Non-pigmented ciliary epithelial cell (primary cell): ENCODE measurements around the gene CNTNAP2.
"Not testable (repeated sequence)": the region's sequence is repeated elsewhere in the genome, so short reads cannot be mapped to it uniquely, and the experiment has no call there.

Experiments used
- DNase-seq: peaks from one replicate; pipeline ENCODE4 v3.0.0-alpha.2; 2010; ENCODE audit warnings: low read depth

CNTNAP2 gene

GRCh38 chr7:147106746-147107145 lies 990.1 kb downstream of the CNTNAP2 start:
- no peak for DNase-seq

DNA sequence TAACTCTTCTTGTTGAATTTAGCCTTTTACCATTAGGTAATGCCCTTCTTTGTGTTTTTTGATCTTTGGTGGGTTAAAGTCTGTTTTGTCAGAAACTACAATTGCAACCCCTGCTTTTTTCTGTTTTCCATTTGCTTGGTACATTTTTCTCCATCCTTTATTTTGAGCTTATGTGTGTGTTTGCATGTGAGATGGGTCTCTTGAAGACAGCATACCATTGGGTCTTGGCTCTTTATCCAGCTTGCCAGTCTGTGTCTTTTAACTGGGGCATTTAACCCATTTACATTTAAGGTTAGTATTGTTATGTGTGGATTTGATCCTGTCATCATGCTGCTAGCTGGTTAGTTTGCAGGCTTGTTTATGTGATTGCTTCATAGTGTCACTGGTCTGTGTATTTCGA lies 997.9 kb downstream of the CNTNAP2 start:
- not testable (repeated sequence) for DNase-seq

- DNase-seq, result no peak
Observed at GRCh38 chr7:147136352-147136751, 1019.8 kb downstream of the CNTNAP2 start.

- DNase-seq, result no peak
Observed at GRCh38 chr7:147145194-147145593, 1028.6 kb downstream of the CNTNAP2 start.

GRCh38 chr7:147146169-147146568 lies 1029.6 kb downstream of the CNTNAP2 start:
- no peak for DNase-seq

DNA sequence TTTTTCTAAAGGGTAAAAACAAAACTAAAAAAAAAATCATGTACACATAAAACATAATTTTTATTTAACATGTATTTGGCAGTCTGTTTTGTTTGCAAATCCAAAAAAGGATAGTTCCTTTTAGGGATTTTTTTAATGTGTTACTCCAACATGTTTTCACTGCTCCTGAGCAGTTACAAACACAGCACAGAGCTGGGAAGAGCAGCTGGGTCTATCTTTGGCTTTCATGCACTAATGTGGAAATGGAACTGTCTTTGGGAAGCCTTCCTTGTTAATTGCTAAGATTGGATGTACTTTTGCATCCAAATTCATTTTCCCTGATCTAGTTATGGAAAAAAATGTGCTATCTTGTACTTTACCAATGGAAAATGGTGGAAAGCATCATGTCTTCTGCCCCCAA lies 1035.1 kb downstream of the CNTNAP2 start:
- no peak for DNase-seq

DNA sequence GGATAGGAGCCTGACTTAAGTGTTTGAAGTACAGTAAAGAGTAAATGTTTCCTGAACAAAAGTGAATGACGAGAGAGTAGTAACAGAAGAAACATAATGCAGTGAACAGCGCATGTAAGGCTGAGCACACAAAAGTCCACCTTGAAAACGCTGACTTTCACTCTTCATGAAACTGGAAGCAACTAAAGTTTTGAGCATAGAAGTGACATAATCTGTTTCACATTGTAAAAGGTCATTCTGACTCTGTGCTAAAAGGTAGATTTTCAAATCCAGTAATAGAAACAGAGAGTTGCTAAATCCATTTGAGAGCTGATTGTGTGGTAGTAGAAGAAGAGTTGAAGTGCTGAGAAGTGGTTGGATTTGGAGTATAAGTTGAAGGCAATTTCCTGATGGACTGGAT lies 1037.0 kb downstream of the CNTNAP2 start:
- no peak for DNase-seq

DNA sequence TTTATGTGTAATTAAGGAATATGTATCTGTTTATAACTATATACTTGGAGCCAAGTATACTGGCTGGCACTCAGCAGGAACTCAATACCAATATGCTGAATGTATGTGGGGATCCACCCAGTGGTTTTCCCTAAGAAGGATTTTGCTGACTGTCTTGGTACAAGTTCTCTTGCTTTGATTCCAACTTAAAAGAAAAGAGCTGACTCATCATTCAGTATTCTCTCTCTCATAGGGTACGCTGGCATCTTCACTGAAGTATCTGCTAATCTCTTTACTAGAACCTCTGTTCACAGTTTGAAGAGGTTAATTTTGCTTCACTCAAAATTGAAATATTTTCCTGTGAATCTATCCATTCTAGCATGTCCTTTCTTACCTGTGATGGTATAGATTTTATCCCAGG lies 1044.8 kb downstream of the CNTNAP2 start:
- DNase-seq, result no peak

DNA sequence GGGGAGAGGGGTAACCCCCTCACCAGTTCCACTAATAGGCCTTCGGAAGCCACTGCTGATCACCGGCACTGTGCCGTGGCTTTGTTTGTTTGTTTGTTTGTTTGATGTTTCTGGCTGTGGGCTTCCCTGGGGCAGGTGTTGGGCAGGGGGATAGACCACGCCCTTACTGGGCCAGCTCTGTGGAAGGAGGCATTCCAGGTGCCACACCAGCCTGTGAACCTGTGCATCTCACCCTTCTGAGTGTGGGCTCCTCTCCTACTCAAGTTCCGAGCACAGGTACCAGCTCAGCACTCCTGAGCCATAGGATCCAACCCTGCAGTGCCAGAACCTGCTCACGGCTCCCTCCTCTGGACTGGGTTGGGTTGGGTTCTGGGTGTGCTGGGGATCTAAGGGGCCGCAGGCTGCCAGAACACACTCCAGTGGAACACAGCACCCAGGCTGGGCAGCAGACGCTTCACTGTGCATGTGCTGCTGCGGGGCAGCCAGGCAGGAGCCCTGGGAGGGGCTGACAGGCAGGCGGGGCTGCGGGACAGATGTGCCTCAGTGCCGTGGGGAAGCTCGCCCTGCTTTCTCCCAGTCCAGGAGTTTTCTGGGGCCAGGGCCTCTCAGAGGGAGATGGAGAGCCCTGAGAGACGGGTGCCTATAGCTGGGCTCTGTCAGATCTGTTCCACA lies 1053.9 kb downstream of the CNTNAP2 start:
- no peak for DNase-seq

GRCh38 chr7:147171013-147171391 lies 1054.4 kb downstream of the CNTNAP2 start:
- no peak for DNase-seq

GRCh38 chr7:147173883-147174282 lies 1057.3 kb downstream of the CNTNAP2 start:
- no peak for DNase-seq

DNA sequence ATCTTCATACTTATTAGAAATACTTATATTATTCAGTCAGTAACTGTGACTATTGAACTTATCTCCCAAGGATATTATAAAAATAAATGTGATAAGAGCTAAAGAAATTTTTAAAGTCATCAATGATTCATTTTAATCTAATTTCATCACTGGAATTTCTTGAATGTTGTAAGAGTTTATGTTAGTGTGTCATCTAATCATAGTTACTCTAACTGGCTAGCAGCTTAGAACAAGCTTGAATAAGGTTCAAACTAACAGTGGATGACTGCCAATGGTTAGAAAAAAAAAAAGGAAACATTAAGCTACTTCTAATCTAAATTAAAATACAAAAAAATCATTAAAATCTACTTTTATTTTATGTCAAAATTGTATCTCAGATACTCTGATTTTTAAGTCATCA lies 1066.3 kb downstream of the CNTNAP2 start:
- DNase-seq, result no peak

- DNase-seq, result no peak
Observed at GRCh38 chr7:147183276-147183675, 1066.7 kb downstream of the CNTNAP2 start.

DNA sequence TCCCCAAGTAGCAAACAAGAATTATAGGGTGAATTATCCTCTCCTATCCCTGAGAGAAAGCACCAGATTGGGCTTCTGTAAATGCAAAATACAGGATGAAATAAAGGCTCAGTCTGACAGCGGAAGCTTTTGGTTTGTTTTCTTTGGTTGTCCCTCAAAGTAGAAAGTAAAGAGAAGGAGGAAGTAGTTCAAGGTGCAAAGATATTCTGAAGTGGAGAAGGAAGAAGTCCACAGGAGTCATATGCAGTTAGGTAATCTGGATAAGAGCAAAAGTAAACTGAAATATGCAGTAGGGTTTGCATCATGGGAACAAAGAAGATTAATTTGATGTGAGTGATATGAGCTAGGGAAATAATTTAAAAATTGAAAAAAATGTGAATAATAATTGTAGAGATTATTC lies 1071.9 kb downstream of the CNTNAP2 start:
- DNase-seq, result no peak

- DNase-seq, result no peak
Observed at GRCh38 chr7:147193476-147193875, 1076.9 kb downstream of the CNTNAP2 start.

DNA sequence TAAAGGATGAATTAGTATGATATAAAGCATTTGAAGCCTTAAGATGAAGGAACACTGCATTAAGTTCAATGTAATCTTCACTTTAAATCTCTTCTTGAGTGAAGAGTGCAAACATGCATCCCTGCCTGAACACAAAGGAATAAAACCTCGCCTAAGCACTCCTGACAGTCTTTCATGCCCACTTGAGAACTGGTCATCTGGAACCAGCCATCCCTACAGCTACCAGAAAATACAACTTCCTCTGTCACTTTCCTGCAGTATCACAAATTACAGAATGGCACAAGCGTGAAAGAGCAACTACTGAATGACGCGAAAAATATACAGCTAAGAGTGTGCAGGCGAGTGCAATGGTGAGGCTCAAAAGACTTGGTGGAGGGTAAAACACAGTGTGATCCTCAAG lies 1079.9 kb downstream of the CNTNAP2 start:
- DNase-seq, result no peak

DNA sequence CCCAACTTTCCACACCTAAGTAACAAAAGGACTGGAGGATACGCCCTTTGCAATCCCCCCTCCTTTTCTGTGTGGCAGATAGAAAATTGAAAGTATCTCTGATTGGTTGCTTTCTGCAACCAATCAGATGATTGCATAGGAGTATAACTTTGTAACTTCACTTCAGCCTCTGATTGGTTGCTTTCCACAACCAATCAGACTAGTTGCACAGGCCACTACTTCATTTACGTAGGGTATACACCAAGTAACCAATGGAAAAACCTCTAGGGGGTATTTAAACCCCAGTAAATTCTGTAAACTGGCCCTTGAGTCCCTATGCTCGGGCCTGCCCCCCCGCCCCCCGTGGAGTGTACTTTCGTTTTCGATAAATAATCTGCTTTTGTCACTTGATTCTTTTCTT lies 1080.4 kb downstream of the CNTNAP2 start:
- DNase-seq, result no peak

- no peak for DNase-seq
Observed at GRCh38 chr7:147199868-147200267, 1083.3 kb downstream of the CNTNAP2 start.

DNA sequence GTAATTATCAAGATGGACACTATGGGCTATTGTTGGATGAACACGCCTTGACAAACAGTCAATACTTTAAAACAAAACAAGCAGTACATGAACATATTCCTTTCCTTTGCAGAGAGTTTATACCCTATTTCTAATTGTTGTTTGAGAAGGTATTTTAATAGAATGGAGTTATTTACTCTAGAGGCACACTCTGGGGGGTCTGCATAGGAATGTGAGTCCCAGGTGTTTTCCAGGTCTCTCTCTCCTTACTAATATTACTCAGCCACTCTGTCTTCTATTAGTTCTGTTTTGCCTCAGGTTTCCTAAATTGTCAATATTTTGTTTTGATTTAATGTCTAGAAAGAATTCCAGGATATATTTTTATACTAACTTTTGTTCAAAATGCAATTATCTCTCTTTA lies 1091.4 kb downstream of the CNTNAP2 start:
- no peak for DNase-seq

DNA sequence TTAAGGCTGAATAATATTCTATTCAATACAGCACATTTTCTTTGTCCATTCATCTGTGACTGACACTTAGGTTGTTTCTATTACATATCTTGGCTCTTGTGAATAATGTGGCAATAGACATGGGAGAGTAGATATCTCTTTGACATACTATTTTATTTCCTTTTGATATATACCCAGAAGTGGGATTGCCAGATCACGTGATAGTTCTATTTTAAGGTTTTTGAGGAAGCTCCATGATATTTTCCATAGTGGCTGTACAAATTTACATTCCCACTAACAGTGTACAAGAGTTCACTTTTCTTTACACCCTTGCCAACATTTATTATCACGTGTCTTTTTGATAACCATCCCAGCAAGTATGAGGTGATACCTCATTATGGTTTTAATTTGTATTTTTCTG lies 1114.7 kb downstream of the CNTNAP2 start:
- no peak for DNase-seq

DNA sequence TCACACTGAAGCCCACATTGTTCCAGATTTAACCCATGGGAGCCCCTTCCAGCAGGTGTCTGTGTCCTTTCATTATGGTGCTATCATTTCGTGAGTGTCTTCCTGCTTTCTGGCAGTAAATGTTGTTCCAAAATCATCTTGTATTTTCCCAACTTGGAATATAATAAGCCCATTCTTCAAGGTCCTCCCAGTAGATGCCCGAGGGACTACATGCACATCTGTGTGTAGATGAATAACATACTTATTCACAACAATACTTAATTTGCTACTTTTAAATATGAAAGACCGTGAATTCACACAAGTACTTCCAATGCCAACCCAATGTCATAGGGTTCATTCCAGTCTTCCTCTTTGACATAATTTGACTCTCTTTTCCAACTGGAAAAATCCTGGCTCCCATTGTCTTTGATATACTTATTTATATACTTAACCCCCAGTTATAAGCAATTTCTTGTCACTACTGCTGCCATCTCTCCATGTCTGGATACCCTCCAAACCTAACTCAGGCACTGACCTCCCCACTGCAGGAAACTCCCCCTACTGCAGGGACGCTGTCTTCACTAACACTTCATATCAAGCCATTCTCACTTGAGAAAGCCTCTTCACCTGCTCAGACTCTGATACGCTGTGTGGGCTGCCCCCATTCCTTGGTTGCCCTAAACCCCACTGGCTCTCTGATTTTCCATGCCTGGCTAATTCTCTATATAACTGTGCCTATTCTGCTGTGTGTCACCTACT lies 1119.2 kb downstream of the CNTNAP2 start:
- no peak for DNase-seq

- DNase-seq, result no peak
Observed at GRCh38 chr7:147240468-147240867, 1123.9 kb downstream of the CNTNAP2 start.

GRCh38 chr7:147245274-147245673 lies 1128.7 kb downstream of the CNTNAP2 start:
- no peak for DNase-seq

GRCh38 chr7:147249956-147250355 lies 1133.4 kb downstream of the CNTNAP2 start:
- DNase-seq, result no peak
